HG03280 (cell line): ENCODE results near the gene GFPT2.

Experiments
- ATAC-seq: cut with Tn5 transposase; IDR thresholded peaks from one replicate; pipeline ENCODE4 v1.9.1; 2021; ENCODE audit warnings: mild to moderate bottlenecking, moderate library complexity; ENCODE audit not compliant: unreplicated experiment

The GFPT2 gene

GRCh38 chr5:180287868-180288267, 65.3 kb downstream of the GFPT2 start:
- no peak for ATAC-seq

DNA sequence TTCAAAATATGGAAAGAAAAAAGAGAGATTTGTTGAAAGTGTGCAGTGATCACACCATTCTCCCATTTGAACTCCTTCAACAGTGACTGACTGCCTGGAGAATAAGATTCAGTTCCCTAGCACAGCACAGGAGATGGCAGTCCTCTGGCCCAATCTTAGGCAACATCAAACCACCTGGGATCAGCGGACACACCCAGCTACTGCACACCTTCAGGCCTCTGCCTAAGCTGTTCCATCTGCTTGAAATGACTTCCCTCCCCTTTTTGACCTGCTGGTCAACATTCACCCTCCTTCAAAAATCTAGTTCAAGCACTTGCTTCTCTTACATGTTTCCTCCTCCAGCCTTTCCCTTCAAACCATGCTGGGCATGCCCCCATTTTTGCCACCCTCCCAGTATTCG, 65.7 kb downstream of the GFPT2 start:
- no peak for ATAC-seq

DNA sequence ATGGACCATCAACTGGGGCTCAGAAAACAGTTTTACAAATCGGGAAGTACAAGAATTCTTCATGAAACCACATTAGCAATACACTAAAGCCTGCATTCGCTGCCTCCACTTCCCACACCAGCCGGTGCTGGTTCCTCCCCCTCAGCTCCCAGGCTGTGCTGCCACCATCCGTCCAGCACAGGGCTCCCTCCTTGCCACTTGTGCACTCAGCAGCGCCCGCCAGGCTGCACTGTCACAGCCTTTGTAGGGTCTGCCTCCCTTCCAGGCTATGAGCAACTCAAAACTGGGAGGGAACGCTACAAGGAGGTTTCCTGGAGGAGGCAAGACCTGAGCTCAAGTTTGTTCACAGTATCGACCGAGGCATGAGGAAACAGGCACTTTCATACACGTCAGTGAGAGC, 69.0 kb downstream of the GFPT2 start:
- no peak for ATAC-seq

- ATAC-seq: no peak
Measured at GRCh38 chr5:180283026-180283615, 70.0 kb downstream of the GFPT2 start.

DNA sequence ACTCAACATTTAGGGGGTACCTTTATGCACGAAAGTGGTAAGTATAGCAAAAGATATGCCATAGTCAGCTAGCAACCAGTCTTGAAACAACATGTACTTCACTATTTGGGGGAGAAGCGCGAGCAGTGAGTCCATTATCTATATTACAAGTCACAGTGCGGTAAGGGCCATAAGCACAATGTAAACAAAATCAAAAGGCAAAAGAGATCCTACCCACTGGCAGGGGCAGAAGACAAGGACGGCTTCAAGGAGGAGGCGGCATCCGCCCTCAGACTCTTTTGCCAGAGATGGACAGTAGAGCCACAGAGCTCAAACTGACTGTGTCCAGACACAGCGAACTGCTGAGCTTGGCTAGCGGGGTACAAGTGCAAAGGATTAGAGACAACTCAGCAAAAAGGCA, 70.9 kb downstream of the GFPT2 start:
- ATAC-seq: no peak

- no peak for ATAC-seq
Measured at GRCh38 chr5:180281706-180282105, 71.4 kb downstream of the GFPT2 start.

GRCh38 chr5:180274695-180275094, 78.4 kb downstream of the GFPT2 start:
- ATAC-seq: no peak

GRCh38 chr5:180271221-180271620, 81.9 kb downstream of the GFPT2 start:
- ATAC-seq: no peak

DNA sequence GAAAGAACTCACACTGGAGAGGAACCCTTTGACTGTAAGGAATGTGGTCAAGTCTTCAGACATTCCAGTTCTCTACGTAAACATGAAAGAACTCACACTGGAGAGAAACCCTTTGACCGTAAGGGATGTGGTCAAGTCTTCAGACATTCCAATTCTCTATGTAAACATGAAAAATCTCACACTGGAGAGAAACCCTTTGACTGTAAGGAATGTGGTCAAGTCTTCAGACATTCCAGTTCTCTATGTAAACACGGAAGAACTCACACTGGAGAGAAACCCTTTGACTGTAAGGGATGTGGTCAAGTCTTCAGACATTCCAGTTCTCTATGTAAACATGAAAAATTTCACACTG, 93.9 kb downstream of the GFPT2 start:
- no peak for ATAC-seq

DNA sequence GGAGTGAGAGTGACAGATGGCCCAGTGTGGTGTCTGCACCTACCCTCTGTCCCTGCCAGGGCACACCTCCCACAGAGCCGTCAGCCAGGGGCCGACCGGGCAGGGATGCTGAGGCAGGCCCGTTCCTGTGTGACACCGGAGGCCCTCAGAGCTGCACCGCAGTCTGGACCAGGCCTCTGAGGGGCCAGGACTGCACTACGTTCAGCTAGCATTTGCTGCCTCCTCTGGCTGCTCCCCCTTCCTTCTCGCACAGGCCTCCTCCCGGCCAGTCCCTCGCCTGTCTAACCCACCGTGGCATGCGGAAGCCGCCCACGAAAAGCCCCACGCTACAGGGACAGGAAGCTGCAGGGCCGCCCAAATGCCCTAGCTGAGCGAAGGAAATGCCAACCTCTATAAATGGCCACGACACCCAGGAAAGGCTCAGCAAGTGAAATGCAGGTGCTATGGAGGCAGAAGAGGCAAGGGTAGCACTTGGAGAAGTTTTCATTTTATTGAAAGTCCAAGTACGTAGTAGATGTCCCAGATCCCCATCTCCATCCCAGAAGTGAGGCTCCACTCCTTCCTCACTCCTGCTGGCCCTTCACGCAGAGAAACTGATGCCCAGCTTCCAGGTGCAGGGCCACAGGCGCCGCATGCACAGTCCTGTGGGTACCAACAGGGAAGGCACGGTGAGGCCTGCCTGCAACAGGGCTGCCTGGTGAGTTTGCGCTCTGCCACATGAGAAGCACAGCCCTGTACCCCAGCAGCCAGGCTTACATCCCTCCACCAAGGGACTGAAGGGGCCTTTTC, 99.9 kb downstream of the GFPT2 start:
- ATAC-seq: no peak

DNA sequence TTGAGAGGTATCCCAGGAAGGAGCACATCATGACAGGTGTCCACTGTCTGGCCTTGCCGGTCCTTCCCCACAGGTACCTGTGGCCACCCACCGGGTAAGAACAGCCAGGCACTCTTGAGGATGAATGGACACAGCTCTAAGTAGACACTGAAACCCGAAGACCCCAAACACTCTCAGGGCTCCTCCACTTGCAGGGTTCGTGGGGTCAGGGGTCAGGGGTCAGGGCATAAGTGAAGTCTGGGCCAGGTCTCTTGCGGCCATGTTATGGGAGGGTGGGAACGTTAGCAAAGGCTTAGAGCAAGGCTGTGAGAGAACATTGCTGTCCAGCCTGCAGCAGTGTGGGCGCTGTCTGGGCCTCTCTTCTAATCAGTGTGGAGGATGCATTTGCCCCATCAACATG, 101.2 kb downstream of the GFPT2 start:
- no peak for ATAC-seq

GRCh38 chr5:180251141-180251540, 102.0 kb downstream of the GFPT2 start:
- ATAC-seq: no peak
